ENCODE measurements around the gene FES. TPM values are rescaled to one million over a fixed set of nuclear protein-coding genes. Genes with fewer than 3 reads are reported as not detected.
"Not testable (repeated sequence)": the region's sequence is repeated elsewhere in the genome, so short reads cannot be mapped to it uniquely, and the experiment has no call there.

FES gene
- total RNA-seq, 1 donor from 2014 or later: 2.5 TPM

DNA sequence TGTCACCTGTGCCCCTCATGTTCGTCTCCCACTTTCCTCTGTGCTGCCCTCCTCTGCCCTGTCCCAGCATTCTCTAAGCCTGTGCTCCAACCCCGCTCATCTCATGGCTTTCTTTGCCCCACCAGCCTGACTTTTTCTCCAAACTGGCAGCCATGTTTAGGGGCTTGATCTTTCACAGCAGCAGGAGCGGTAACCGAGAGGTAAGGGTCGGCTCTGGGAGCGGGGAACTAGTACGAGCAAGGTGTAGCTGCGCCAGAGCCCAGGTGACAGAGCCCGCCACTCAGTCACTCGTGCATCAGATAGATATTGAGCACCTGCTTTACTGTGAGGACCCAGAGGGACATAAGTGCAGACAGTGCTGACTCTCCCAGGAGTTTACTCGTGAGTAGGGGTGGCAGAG is 32.2 kb downstream of the FES start:
- peaks cover 41% of the 10 kb centered on the region for H3K36me3 Mint-ChIP-seq (ENCODE audit: unreplicated experiment)
- no peaks in the 10 kb centered on the region for H3K27me3 Mint-ChIP-seq (ENCODE audit: unreplicated experiment)
- no peak for DNase-seq (ENCODE audit: extremely low spot score, unreplicated experiment)
- no peaks in the 10 kb centered on the region for H3K9me3 Mint-ChIP-seq (ENCODE audit: unreplicated experiment)
- TF ChIP-seq, protein P1, sequence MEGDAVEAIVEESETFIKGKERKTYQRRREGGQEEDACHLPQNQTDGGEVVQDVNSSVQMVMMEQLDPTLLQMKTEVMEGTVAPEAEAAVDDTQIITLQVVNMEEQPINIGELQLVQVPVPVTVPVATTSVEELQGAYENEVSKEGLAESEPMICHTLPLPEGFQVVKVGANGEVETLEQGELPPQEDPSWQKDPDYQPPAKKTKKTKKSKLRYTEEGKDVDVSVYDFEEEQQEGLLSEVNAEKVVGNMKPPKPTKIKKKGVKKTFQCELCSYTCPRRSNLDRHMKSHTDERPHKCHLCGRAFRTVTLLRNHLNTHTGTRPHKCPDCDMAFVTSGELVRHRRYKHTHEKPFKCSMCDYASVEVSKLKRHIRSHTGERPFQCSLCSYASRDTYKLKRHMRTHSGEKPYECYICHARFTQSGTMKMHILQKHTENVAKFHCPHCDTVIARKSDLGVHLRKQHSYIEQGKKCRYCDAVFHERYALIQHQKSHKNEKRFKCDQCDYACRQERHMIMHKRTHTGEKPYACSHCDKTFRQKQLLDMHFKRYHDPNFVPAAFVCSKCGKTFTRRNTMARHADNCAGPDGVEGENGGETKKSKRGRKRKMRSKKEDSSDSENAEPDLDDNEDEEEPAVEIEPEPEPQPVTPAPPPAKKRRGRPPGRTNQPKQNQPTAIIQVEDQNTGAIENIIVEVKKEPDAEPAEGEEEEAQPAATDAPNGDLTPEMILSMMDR (IDR thresholded peaks at IDR 0.05): no peak
- H3K4me3 Mint-ChIP-seq (ENCODE audit: unreplicated experiment): no peak overlapping the region
- no peak overlapping the region for H3K27ac Mint-ChIP-seq (ENCODE audit: unreplicated experiment)
- no peaks in the 10 kb centered on the region for H3K4me1 Mint-ChIP-seq (ENCODE audit: unreplicated experiment)

DNA sequence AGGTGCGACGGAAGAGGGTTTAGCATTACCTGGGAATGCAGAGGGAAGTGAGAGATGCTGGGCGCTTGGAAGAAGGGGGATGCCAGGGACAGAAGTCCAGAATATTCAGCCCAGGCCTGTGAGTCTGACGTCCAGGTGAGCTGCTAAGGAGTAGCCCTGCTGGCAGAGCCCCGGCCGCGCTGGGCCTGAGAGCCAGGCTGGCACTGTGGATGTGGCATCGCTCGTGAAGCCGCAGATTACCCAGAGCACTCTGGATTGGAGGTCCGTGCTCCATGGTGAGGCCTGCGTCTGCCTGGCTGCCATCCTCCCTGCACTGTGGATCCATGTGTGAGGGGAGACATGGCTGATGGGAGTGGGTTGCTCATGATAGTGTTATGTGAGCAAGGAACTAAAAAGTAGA is 33.3 kb downstream of the FES start:
- Mint-ChIP-seq H3K27me3 (ENCODE audit: unreplicated experiment) (no peaks in the 10 kb centered on the region), H3K9me3 (ENCODE audit: unreplicated experiment) (no peaks in the 10 kb centered on the region), H3K4me1 (ENCODE audit: unreplicated experiment) (no peaks in the 10 kb centered on the region), H3K27ac (ENCODE audit: unreplicated experiment) (no peak overlapping the region), H3K4me3 (ENCODE audit: unreplicated experiment) (no peak overlapping the region), H3K36me3 (ENCODE audit: unreplicated experiment) (peaks cover 42% of the 10 kb centered on the region)
- TF ChIP-seq, protein P1 (IDR thresholded peaks at IDR 0.05): no peak
- no peak for DNase-seq (ENCODE audit: extremely low spot score, unreplicated experiment)

DNA sequence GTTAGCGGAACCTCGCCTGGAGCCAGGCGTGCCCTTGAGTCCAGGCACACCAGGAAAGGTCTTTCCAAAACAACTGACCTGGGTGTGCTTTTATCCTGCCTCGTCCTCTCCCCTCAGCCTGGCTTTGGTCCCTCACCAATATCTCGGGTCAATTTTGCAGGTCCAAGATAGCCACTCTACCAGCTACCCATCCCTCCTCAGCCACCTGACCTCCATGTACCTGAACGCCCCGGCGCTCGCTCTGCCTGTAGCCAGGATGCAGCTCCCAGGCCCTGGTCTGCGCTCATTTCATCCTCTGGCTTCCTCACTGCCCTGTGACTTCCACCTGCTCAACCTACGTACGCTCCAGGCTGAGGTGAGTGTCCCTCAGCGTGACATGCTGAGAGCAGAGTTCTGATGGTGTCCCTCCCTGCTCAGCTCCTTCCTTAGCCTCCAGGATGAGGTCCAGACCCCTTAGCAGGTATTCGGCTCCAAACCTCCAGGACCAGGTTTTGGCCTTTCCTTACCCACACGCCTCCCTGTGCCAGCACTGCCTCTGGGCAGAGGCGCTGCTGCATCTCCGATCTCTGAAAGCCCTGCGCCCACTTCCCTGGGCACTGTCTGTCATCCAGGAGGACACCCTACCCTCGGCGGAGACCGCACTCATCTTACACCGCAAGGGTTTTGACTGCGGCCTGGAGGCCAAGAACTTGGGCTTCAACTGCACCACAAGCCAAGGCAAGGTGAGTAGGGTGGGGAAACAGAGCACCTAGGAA is 33.9 kb downstream of the FES start:
- Mint-ChIP-seq H3K36me3 (ENCODE audit: unreplicated experiment) (peaks cover 42% of the 10 kb centered on the region), H3K27ac (ENCODE audit: unreplicated experiment) (no peak overlapping the region), H3K27me3 (ENCODE audit: unreplicated experiment) (no peaks in the 10 kb centered on the region), H3K4me3 (ENCODE audit: unreplicated experiment) (no peak overlapping the region), H3K9me3 (ENCODE audit: unreplicated experiment) (no peaks in the 10 kb centered on the region), H3K4me1 (ENCODE audit: unreplicated experiment) (no peaks in the 10 kb centered on the region)
- DNase-seq (ENCODE audit: extremely low spot score, unreplicated experiment): no peak
- TF ChIP-seq, protein P1 (IDR thresholded peaks at IDR 0.05): no peak

DNA sequence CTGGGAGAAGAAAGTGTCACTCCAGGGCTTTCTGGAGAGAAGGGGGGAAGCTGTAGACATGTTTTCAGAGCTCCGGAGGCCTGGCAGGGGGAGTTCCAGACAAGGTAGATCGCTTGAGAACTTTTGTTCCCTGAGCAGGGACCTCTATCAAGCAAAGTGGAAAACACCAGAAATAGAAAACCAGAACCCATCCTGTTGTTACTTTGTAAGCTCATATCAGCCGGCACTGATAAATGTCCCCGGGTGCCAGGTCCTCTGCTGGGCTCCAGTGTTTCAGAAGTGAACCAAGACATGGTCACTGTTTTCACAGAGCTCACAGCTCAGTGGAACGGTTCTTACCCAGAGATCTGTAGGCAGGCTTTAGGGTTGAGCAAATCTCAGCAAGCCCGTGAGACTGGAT is 34.5 kb downstream of the FES start:
- H3K9me3 Mint-ChIP-seq (ENCODE audit: unreplicated experiment): no peaks in the 10 kb centered on the region
- no peak overlapping the region for H3K27ac Mint-ChIP-seq (ENCODE audit: unreplicated experiment)
- H3K4me3 Mint-ChIP-seq (ENCODE audit: unreplicated experiment): no peak overlapping the region
- DNase-seq (ENCODE audit: extremely low spot score, unreplicated experiment): no peak
- no peaks in the 10 kb centered on the region for H3K27me3 Mint-ChIP-seq (ENCODE audit: unreplicated experiment)
- TF ChIP-seq, protein P1 (IDR thresholded peaks at IDR 0.05): no peak
- peaks cover 41% of the 10 kb centered on the region for H3K36me3 Mint-ChIP-seq (ENCODE audit: unreplicated experiment)
- H3K4me1 Mint-ChIP-seq (ENCODE audit: unreplicated experiment): no peaks in the 10 kb centered on the region

DNA sequence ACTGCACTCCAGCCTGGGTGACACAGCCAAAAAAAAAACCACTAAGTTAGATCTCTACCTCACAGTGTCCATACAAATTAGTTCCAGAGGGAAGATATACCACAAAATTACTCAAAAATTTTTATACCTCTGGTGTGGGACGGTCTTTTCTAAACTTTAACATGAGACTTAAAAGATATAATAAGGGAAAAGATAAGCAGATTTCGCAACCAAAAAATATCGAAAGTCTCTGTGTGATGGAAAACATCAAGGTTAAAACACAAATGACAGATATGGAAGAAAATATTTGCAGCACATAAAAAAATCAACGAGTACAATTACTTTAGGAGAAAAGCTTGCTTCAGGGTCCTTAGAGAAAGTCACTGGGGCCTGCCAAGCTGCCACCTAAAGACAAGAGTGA is 37.6 kb downstream of the FES start:
- H3K27me3 Mint-ChIP-seq (ENCODE audit: unreplicated experiment): no peaks in the 10 kb centered on the region
- TF ChIP-seq, protein P1 (IDR thresholded peaks at IDR 0.05): no peak
- no peak for DNase-seq (ENCODE audit: extremely low spot score, unreplicated experiment)
- H3K36me3 Mint-ChIP-seq (ENCODE audit: unreplicated experiment): peaks cover 23% of the 10 kb centered on the region
- H3K4me3 Mint-ChIP-seq (ENCODE audit: unreplicated experiment): no peak overlapping the region
- H3K27ac Mint-ChIP-seq (ENCODE audit: unreplicated experiment): no peak overlapping the region
- no peaks in the 10 kb centered on the region for H3K9me3 Mint-ChIP-seq (ENCODE audit: unreplicated experiment)
- no peaks in the 10 kb centered on the region for H3K4me1 Mint-ChIP-seq (ENCODE audit: unreplicated experiment)

DNA sequence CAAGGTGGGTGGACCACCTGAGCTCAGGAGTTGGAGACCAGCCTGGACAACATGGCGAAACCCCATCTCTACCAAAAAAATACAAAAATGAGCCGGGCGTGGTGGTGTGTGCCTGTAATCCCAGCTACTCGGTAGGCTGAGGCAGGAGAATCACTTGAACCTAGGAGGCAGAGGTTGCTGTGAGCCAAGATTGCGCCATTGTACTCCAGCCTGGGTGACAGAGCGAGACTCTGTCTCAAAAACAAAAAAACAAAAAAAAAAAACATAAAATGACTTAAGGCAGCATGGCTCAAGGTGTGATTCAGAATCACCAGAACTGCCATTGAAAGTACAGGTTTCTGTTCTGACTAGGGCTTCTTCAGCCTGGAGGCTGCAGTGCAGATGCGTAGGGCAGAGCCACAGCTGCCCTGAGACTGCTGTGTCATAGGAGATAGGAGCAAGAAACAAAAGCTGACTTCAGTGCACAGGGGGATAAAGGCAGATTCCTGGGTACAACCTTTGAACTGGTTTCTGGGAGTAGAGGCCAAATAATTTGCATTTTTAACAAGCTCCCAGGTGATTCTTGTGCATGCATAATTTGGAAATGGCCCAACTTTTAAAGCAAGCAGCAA is 38.5 kb downstream of the FES start:
- Mint-ChIP-seq H3K27ac (ENCODE audit: unreplicated experiment) (peak overlapping the region; percentile 47), H3K36me3 (ENCODE audit: unreplicated experiment) (peaks cover 19% of the 10 kb centered on the region)
- H3K4me3 Mint-ChIP-seq (ENCODE audit: unreplicated experiment); H3K27me3 Mint-ChIP-seq (ENCODE audit: unreplicated experiment); H3K9me3 Mint-ChIP-seq (ENCODE audit: unreplicated experiment); DNase-seq (ENCODE audit: extremely low spot score, unreplicated experiment); H3K4me1 Mint-ChIP-seq (ENCODE audit: unreplicated experiment): not testable (repeated sequence)

All from osteocyte (in vitro differentiated cells).